Testis (tissue), 3 donors: ENCODE data around the gene ATP6AP2. TPM values are rescaled to one million over a fixed set of nuclear protein-coding genes. Genes with fewer than 3 reads are reported as not detected.

Source experiments
- polyA plus RNA-seq: library from polyadenylated mRNA; stranded (reverse); fragments of 350-450 nt; fragmentation: Illumina TruSeq; extraction: RNeasy Lipid Tissue Mini Kit (QIAGEN cat#74804); gene quantifications from one replicate; pipeline ENCODE4 v1.2.3, GENCODE V29; 2014; ENCODE audit warnings: low read depth, low replicate concordance; ENCODE audit not compliant: insufficient read depth
- small RNA-seq, 2 donors: library from RNA; depleted of rRNA; stranded (forward); fragments of <200 nt; gene quantifications; one replicate each; pipeline ENCODE3, GENCODE V24; 2016
- total RNA-seq, 2 donors: library from RNA; depleted of rRNA; stranded (reverse); fragments of >200 nt; gene quantifications; one replicate each; pipeline ENCODE4 v1.2.3, GENCODE V29; 2016

ATP6AP2 gene
- total and polyA plus RNA-seq, 3 donors from 2014 or later = 72.4 to 79.2 (median 76.4) TPM

Small RNA genes within 50 kb of the gene (small RNA-seq; reads per million reads assigned to genes)
- 0 reads per million in 2 donors for gene RNU7-164P

Other genes with a start within 250 kb of the ATP6AP2 start
- 10 to 100 TPM in 1 of 2 donors, 1 to 10 TPM in 1; 8.5 to 11.4 TPM for gene MPC1L, start 42.5 kb downstream of the ATP6AP2 start, total RNA-seq
- gene MPC1L, start 42.5 kb downstream of the ATP6AP2 start, polyA plus RNA-seq = 17.3 TPM
- gene CXorf38, start 66.6 kb downstream of the ATP6AP2 start, total RNA-seq = 1 to 10 TPM; 6.2 to 9.3 TPM
- gene CXorf38, start 66.6 kb downstream of the ATP6AP2 start, polyA plus RNA-seq = 4.9 TPM
- gene MED14, start 154.6 kb downstream of the ATP6AP2 start, total RNA-seq = 10 to 100 TPM; 16.7 to 19.1 TPM
- 13.2 TPM for gene MED14, start 154.6 kb downstream of the ATP6AP2 start, polyA plus RNA-seq